PC-9 (cell line): ENCODE results near the gene OPTC.

Experiments used
- EZH2 ChIP-seq: fragments of 200-600 bp; sonication (generic); IDR thresholded peaks from 2 replicates; pipeline ENCODE4 v1.8.0; 2017; ENCODE audit warnings: antibody characterized with exemption, low read depth
- TF ChIP-seq, protein P1 (sequence below): fragments of 200-600 bp; sonication (generic); conservative IDR thresholded peaks from 2 replicates; pipeline ENCODE4 v1.6.1; 2017; ENCODE audit warnings: mixed run types, antibody characterized with exemption, mild to moderate bottlenecking, moderate library complexity

- TF ChIP-seq, protein P1, sequence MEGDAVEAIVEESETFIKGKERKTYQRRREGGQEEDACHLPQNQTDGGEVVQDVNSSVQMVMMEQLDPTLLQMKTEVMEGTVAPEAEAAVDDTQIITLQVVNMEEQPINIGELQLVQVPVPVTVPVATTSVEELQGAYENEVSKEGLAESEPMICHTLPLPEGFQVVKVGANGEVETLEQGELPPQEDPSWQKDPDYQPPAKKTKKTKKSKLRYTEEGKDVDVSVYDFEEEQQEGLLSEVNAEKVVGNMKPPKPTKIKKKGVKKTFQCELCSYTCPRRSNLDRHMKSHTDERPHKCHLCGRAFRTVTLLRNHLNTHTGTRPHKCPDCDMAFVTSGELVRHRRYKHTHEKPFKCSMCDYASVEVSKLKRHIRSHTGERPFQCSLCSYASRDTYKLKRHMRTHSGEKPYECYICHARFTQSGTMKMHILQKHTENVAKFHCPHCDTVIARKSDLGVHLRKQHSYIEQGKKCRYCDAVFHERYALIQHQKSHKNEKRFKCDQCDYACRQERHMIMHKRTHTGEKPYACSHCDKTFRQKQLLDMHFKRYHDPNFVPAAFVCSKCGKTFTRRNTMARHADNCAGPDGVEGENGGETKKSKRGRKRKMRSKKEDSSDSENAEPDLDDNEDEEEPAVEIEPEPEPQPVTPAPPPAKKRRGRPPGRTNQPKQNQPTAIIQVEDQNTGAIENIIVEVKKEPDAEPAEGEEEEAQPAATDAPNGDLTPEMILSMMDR, result no peak
- no peak for TF ChIP-seq EZH2
Observed at GRCh38 chr1:203525685-203526084, 31.7 kb downstream of the OPTC start.
